Inflammatory macrophage (primary cell): ENCODE results near the gene PPP1CC.
"Not testable (repeated sequence)": the region's sequence is repeated elsewhere in the genome, so short reads cannot be mapped to it uniquely, and the experiment has no call there.

Source experiments
- DNase-seq, 2 donors: peaks; one replicate each; pipeline ENCODE4 v3.0.0-alpha.2; 2020 to 2022
- total RNA-seq, 18 experiments: gene quantifications; one replicate each; lab custom pipeline; 2026; ENCODE audit warnings: mixed read lengths in 6 of 18, inconsistent platforms in 2 of 18; lab: John Stamatoyannopoulos, UW

The PPP1CC gene
- total RNA-seq = 40.7 to 262 (median 179) reads per million in 18 experiments

DNA sequence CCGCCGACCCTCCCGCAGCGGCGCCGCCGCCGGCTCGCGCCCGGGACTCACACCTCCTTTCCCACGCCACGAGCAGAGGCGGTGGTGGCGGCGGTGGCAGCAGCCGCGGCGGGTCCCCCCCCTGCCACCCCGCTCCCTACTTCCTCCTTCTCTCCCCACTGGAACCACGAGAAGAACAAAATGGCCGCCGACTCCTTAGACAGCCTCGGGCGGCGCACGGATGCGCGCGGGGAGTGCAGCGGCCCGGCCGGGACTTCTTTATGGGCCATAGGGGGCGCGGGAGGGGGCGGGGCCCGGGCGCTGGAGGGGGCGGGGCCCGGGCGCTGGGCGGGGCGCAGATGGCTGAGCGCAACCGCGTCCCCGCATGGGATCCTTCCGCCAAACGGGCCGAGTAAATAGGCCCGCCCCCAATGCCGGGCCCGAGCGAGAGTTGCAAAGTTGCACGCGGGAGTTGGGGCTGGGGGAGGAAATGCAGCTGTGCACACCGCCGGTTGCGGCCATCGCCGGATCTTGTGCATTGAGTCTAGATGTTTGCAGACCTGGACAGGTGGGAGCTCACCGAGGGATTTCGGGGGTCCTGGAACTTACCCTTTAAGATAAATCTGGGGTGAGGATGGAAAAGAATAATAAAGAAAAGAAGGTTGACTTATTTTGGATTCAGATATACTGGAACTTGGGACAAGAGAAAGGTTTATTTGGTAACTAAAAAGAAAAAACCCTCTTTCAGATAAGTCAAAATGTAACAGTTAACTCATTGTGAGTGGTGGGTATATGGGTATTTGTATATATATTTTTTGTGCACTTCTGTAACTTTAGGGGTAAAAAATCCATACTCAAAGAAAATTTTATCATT is at the start of gene PPP1CC:
Gene PPP1CC, minus strand, starts transcription at position 174 of the 853 bp plus-strand sequence. CDS start 184 bp downstream, outside the sequence.
- DNase-seq = peak; percentile 96 to 98

DNA sequence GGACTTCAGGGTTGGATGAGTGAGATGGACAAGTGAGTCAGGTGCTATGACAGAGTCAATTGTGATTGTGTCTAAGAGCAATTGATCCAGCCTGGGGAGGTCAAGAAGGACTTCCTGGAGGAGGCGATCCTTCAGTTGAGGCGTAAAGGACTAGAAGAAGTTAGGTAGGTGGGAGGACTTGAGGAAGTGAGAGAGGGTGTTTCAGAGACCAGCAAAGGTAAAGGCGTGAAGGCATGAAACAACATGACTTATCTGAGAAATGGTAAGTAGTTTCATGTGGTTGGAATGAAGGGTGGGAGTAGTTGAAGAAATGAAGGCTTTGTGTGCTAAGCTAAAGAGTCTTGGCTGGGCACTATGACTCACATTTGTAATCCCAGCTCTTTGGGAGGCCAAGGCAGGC is 48.9 kb upstream of the PPP1CC start:
- no peak for DNase-seq

GRCh38 chr12:110790301-110790700 is 47.6 kb upstream of the PPP1CC start:
- no peak for DNase-seq

GRCh38 chr12:110786012-110786411 is 43.3 kb upstream of the PPP1CC start:
- no peak for DNase-seq

DNA sequence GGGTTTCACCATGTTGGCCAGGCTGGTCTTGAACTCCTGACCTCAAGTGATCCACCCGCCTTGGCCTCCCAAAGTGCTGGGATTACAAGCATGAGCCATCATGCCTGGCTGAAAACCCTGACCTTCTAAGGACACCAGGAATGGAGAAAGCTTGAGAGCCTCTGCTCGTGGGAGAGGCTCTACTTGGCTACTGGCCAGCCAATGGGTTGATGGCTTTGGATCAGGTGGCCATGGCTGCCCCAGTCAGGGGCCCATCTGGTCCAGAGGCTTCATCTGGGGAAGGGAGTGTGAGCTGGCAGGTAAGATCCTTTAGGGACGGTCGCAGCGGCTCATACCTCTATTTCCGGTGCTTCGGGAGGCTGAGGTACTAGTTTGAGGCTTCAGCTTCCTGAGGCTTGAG is 42.5 kb upstream of the PPP1CC start:
- DNase-seq = no peak

DNA sequence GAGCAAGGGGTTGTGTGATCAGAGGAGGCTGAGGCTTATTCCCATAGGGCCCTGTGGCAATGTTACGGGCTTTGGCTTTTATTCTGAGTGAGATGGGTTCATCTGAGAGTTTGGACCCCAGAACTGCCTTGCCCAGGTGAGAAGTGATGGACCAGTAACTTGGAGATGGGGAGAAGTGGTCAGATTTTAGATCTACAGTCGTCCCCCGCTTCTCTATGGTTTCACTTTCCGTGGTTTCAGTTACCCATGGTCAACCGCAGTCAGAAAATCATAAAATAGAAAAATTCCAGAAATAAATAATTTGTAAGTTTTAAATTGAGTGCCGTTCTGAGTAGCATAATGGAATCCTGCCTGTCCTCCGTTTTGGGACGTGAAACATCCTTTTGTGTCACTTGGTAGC is 40.2 kb upstream of the PPP1CC start:
- DNase-seq = no peak

DNA sequence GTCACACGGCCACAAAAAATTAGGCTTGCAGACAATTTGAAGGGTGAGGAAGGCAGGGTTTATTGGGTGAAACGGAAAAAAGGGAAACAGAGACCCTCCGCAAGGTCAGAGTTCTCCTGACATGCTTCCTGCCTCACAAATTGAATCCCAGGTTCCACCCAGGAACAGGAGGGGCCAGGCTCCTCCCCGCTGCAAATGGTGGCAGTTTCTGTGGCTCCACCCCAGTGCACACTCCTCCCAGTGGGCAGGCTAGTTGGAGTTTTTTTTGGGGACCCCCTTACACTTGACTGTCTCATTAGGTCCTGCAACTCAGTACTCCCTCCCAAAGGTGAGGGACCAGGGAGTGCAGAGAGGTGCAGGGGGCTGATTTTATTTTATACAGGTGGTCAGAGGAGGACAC is 39.4 kb upstream of the PPP1CC start:
- DNase-seq = no peak

DNA sequence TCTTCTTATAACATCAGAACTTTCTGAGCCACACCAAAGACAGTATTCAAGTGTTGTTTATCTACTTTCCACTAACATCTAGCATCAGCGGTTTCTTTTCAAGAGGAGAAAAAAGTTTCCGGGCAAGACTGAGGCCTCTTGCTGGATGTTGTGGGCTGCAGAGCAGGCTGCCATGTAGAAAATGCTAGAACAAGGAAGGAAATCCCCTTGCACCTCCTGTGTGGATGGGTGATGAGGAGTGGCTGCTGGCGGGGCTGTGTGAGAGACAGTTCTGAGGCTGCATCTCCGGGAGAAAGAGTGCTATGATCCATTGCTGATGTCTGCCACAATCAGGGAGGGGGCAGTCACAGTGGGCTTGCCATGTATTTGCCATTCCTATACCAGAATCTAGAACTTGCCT is 37.8 kb upstream of the PPP1CC start:
- DNase-seq = no peak

GRCh38 chr12:110778833-110779577 is 36.3 kb upstream of the PPP1CC start:
- DNase-seq = peak in 1 of 2 donors; percentile 15

DNA sequence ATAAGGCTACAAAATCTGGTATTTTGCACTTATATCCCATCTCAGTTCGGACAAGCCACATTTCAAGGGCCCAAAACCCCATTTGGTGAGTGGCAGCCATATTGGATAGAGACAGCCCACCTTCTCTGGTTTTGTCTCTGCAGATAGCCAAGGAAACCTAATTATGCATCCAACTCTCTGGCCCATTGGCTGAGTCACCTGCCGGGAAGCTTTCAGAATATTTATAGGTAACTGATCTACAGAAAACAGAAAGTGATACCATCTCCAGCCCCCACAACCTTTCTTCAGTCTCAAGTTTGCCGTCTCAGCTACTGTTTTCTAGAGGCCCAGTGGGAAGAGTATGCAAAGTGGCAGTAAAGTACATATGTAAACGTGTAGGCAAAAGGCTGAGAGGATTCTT is 33.7 kb upstream of the PPP1CC start:
- no peak for DNase-seq

- DNase-seq = no peak
Observed at GRCh38 chr12:110775997-110776396, 33.3 kb upstream of the PPP1CC start.

- no peak for DNase-seq
Observed at GRCh38 chr12:110774824-110775223, 32.1 kb upstream of the PPP1CC start.

DNA sequence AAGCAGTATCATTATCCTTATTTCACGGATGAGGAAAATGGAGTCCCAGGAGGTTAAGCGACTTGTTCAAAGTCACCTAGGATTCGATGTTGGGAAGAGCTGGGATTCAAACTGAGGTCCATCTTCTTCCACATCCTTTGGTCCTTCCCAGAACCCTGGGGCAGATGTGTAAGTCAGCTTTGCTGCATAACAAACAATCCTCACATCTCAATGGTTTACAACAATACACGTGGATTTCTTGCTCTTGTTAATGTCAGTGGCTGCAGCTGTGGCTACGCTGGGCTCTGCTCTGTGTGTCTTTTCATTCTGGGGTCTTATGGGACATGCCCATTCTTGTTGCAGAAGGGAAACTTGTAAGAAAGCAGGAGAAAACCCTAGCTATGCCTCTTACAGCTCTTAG is 26.3 kb upstream of the PPP1CC start:
- DNase-seq = no peak

DNA sequence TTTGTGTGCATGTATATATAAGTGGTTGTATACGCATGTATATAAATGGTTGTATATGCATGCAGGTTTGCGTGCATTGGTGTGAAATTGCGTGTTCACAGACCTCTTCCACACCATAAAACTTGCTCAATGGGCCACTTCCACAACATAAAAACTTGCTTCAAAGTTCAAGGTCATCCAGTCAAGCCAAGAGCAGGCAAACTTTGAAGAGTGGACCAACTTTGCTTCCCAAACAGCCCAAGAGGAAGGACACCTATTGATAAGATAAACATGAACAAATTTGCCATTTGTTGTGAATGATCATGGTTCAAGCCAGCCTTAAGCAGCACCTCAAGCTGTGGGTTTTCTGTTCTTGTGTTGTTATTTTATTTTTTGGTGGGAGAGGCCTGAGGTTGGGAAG is 25.2 kb upstream of the PPP1CC start:
- no peak for DNase-seq

GRCh38 chr12:110766311-110767154 is 23.8 kb upstream of the PPP1CC start:
- DNase-seq = no peak

- DNase-seq = not testable (repeated sequence)
Observed at GRCh38 chr12:110765572-110765971, 22.9 kb upstream of the PPP1CC start.

- DNase-seq = no peak
Observed at GRCh38 chr12:110765111-110765510, 22.4 kb upstream of the PPP1CC start.

DNA sequence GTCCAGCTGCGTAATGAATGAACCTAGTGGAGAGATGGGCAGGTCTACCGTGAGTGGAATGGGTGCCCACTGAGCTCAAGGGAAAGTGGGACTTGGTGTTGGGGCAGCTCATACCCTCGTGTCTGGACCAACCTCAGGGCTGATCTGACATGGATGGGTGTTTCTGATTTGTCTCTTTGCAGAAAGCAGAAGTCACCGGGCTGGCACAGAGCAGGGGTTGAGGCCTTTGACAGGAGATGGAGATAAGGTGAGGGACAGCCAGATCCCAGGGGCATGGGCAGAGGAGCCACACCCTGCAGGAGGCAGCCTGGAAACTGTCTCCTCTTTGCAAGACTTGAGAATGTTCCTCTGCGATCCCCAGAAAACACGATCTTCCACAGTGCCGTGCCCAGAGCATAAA is 20.9 kb upstream of the PPP1CC start:
- DNase-seq = no peak

DNA sequence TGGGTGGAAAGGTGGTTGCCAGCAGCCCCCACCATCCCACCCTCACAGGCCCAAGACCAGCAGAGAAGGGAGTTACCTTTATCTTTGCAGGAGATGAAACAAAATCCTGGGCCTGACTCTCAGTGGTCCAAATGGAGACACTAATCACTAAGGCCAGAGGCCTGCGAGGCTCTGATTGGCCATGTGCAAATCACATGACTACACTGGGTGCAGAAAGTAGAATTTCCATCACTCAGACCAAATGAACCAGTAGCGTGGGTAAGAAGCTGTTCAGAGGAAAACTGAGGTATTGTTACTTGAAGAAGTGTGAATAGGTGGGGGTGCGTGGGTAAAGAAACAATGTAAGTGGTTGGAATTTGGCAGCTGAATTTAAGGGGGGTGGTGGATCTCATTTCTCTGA is 20.2 kb upstream of the PPP1CC start:
- no peak for DNase-seq

DNA sequence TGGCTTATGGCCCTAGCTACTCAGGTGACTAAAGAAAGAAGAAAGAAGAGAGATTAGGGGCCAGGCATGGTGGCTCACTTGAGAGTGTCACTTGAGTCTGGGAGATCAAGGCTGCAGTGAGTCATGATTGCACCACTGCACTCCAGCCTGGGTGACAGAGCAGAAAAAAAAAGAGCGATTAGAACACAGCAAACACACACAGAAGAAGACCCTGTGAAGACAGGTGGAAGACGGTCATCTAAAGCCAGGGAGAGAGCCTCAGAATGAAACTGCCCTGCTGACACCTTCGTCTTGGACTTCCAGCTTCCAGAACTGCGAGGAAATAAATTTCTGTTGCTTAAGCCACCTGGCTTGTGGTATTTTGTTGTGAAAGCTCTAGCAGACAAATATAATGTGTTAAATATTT is 17.5 kb upstream of the PPP1CC start:
- DNase-seq = peak; percentile 50 to 65

DNA sequence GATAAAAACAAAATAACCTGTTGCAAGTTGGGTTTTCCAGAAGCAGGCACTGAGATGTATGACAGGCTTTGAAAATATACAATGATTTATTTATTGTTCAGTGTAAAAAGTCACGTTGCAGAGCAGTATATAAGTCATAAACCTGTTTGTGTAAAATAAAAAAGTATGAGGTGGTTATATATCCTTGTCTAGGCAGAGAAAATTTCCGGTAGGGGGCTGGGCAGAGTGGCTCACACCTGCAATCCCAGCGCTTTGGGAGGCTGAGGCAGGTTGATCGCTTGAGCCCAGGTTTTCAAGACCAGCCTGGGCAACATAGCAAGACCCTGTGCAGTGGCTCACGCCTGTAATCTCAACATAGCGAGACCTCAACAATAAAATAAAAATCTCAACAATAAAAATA is 16.2 kb upstream of the PPP1CC start:
- DNase-seq = no peak

- DNase-seq = no peak
Observed at GRCh38 chr12:110756611-110757010, 13.9 kb upstream of the PPP1CC start.
